A549 (cell line): ENCODE data around the gene TULP1. TPM values are rescaled to one million over a fixed set of nuclear protein-coding genes. Genes with fewer than 3 reads are reported as not detected.

ENCODE experiments used
- ATAC-seq, 2 experiments: fragments of 200-7000 bp in 1 of 2; fragments of >200 bp in 1 of 2; cut with Nextera tagmentation in 1 of 2; cut with Tn5 transposase in 1 of 2; 3 replicates each; pipeline versions ENCODE4 v1.8.0 to v1.9.1; 2018 to 2020; ENCODE audit warnings: mild to moderate bottlenecking in 1 of 2, moderate library complexity in 1 of 2
- CTCF ChIA-PET: fragments of 300-600 bp; sonication (Branson Sonifier 250); formaldehyde crosslinking; extraction: SDS; loops from one replicate; lab custom pipeline; 2021; ENCODE audit warnings: antibody characterized with exemption, inconsistent platforms; lab: Yijun Ruan, JAX
- POLR2A ChIA-PET: fragments of 350-600 bp; formaldehyde crosslinking; extraction: SDS; loops from one replicate; lab custom pipeline; 2021; ENCODE audit warnings: antibody characterized with exemption, inconsistent platforms; lab: Yijun Ruan, JAX
- DNase-seq, 2 experiments: peaks; one replicate each; pipeline versions ENCODE4 v3.0.0 to v3.0.0-alpha.2; 2011 to 2016; ENCODE audit warnings: low read depth in 1 of 2, low spot score in 1 of 2
- FAIRE-seq: peaks from 2 replicates; lab custom pipeline; 2011; peaks lifted over from hg19 to GRCh38; lab: Jason Lieb, UNC
- H3K27ac ChIP-seq, 2 experiments: fragments of >200 bp; sonication (Bioruptor Twin); formaldehyde crosslinking; 3 replicates each; pipeline ENCODE4 v1.5.1; 2016 to 2017
- H3K4me1 ChIP-seq: fragments of >200 bp; sonication (Bioruptor Twin); formaldehyde crosslinking; 3 replicates; pipeline ENCODE4 v1.6.1; 2016
- H3K4me2 ChIP-seq: fragments of >200 bp; sonication (Bioruptor Twin); formaldehyde crosslinking; 3 replicates; pipeline ENCODE4 v1.6.1; 2016
- H3K4me3 ChIP-seq: fragments of >200 bp; sonication (Bioruptor Twin); formaldehyde crosslinking; 3 replicates; pipeline ENCODE4 v1.5.1; 2016
- H3K9me3 ChIP-seq: fragments of >200 bp; sonication (Bioruptor Twin); formaldehyde crosslinking; 3 replicates; pipeline ENCODE4 v1.6.1; 2016
- BCL3 ChIP-seq: fragments of >200 bp; sonication (Bioruptor Twin); formaldehyde crosslinking; IDR thresholded peaks from 3 replicates; pipeline ENCODE4 v1.6.1; 2016
- EHMT2 ChIP-seq: fragments of 200-600 bp; sonication (generic); IDR thresholded peaks from 2 replicates; pipeline ENCODE4 v1.6.1; 2016; ENCODE audit warnings: antibody characterized with exemption, low read depth, mild to moderate bottlenecking, moderate library complexity
- FOSB ChIP-seq: fragments of 250-450 bp; sonication (Bioruptor Pico); IDR thresholded peaks from 2 replicates; pipeline ENCODE4 v1.5.0; 2020; ENCODE audit warnings: mild to moderate bottlenecking, moderate library complexity
- GATA3 ChIP-seq: IDR thresholded peaks from 2 replicates; pipeline ENCODE4 v1.6.1; 2012; ENCODE audit warnings: borderline replicate concordance
- HEYL ChIP-seq: fragments of 250-450 bp; sonication (Bioruptor Pico); IDR thresholded peaks from 2 replicates; pipeline ENCODE4 v1.8.0; 2021; ENCODE audit warnings: mild to moderate bottlenecking, moderate library complexity
- NR3C1 ChIP-seq: fragments of >200 bp; sonication (Bioruptor Twin); formaldehyde crosslinking; IDR thresholded peaks from 3 replicates; pipeline ENCODE4 v1.6.1; 2017
- RAD21 ChIP-seq, 2 experiments: fragments of >200 bp in 1 of 2; sonication (Bioruptor Twin) in 1 of 2; formaldehyde crosslinking in 1 of 2; IDR thresholded peaks in 1 of 2; conservative IDR thresholded peaks in 1 of 2; 2 replicates in 1 of 2; 3 replicates in 1 of 2; pipeline ENCODE4 v1.6.1; 2012 to 2018; ENCODE audit warnings: inconsistent platforms in 1 of 2
- REST ChIP-seq: fragments of 200-600 bp; sonication (generic); IDR thresholded peaks from 2 replicates; pipeline ENCODE4 v1.6.1; 2016; ENCODE audit warnings: antibody characterized with exemption, mild to moderate bottlenecking, moderate library complexity
- RFX5 ChIP-seq: fragments of 450-650 bp; IDR thresholded peaks from 2 replicates; pipeline ENCODE4 v1.7.1; 2014; ENCODE audit warnings: antibody characterized with exemption, mild to moderate bottlenecking, moderate library complexity
- SMC3 ChIP-seq: fragments of >200 bp; sonication (Bioruptor Twin); formaldehyde crosslinking; IDR thresholded peaks from 3 replicates; pipeline ENCODE4 v1.6.1; 2018; ENCODE audit warnings: inconsistent platforms
- SREBF2 ChIP-seq: fragments of 450-650 bp; IDR thresholded peaks from 2 replicates; pipeline ENCODE4 v1.6.1; 2014; ENCODE audit warnings: mild to moderate bottlenecking, moderate library complexity
- USF2 ChIP-seq: fragments of 450-650 bp; IDR thresholded peaks from 2 replicates; pipeline ENCODE4 v1.6.1; 2014; ENCODE audit warnings: antibody characterized with exemption
- ZFP36 ChIP-seq: fragments of 450-650 bp; IDR thresholded peaks from 2 replicates; pipeline ENCODE4 v1.6.1; 2014; ENCODE audit warnings: borderline replicate concordance; ENCODE audit not compliant: partially characterized antibody
- WGBS: methylation state at CpG from one replicate; pipeline ENCODE4 v1.1.6; 2017; ENCODE audit errors: missing lambda C conversion rate; 5-methylcytosine and 5-hydroxymethylcytosine counted together
- polyA plus RNA-seq, 4 experiments: library from polyadenylated mRNA; depleted of rRNA in 3 of 4; stranded (reverse); fragments of >200 nt; fragmentation: RNase III in 1 of 4; extraction: RNeasy Plus Mini Kit Qiagen cat#74134 plus additional on column Dnase treatment in 1 of 4; gene quantifications; 2 replicates in 3 of 4; 3 replicates in 1 of 4; pipeline ENCODE4 v1.2.3, GENCODE V29; 2011 to 2017
- small RNA-seq, 6 experiments: library from RNA; depleted of rRNA; stranded (forward); fragments of <200 nt; gene quantifications; one replicate each; pipeline ENCODE3, GENCODE V24; 2012
- TF ChIP-seq, protein P1 (sequence below): fragments of >200 bp; sonication (Bioruptor Twin); formaldehyde crosslinking; IDR thresholded peaks from 3 replicates; pipeline ENCODE4 v1.5.1; 2016

Gene TULP1
- polyA plus RNA-seq, 2 of the 4 experiments (the other 2 are of a cell fraction), result not detected

- no peaks in the 10 kb centered on the region for H3K9me3 ChIP-seq
- peaks cover 5% of the 10 kb centered on the region; the same call in 2 of the 3 replicates for H3K4me1 ChIP-seq
- peak; percentile 88 for ATAC-seq
- TF ChIP-seq, protein P1, sequence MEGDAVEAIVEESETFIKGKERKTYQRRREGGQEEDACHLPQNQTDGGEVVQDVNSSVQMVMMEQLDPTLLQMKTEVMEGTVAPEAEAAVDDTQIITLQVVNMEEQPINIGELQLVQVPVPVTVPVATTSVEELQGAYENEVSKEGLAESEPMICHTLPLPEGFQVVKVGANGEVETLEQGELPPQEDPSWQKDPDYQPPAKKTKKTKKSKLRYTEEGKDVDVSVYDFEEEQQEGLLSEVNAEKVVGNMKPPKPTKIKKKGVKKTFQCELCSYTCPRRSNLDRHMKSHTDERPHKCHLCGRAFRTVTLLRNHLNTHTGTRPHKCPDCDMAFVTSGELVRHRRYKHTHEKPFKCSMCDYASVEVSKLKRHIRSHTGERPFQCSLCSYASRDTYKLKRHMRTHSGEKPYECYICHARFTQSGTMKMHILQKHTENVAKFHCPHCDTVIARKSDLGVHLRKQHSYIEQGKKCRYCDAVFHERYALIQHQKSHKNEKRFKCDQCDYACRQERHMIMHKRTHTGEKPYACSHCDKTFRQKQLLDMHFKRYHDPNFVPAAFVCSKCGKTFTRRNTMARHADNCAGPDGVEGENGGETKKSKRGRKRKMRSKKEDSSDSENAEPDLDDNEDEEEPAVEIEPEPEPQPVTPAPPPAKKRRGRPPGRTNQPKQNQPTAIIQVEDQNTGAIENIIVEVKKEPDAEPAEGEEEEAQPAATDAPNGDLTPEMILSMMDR, result peak; percentile 66
- TF ChIP-seq GATA3, result no peak
- peak; percentile 82 for TF ChIP-seq SMC3
- TF ChIP-seq RAD21 (conservative IDR thresholded peaks at IDR 0.05 in 1 of 2, IDR thresholded peaks at IDR 0.05 in 1 of 2), result peak; percentile 83 to 85
- TF ChIP-seq BCL3, result no peak
- no peak overlapping the region for H3K4me2 ChIP-seq
- CTCF ChIA-PET, result interaction anchor here (0.6 to 8.0 kb wide), 32 partner anchors 8 to 160 kb away, joined by 3 to 140 read pairs (median 4); partner anchors contain the start of genes PPARD and RPL10A
- POLR2A ChIA-PET, result interaction anchor here (1.3 kb wide), 1 partner anchor 107 kb away, joined by 8 read pairs; the partner anchor contains the start of gene PPARD
- no peak overlapping the region for H3K27ac ChIP-seq
- no peak overlapping the region for H3K4me3 ChIP-seq
- DNase-seq, result peak; percentile 60 to 79
- WGBS, result 14% methylated on average over 14 of the region's 14 CpGs
- no peak for FAIRE-seq
Observed at GRCh38 chr6:35449287-35449881, 63.3 kb downstream of the TULP1 start.

- DNase-seq, result no peak
- no peak for ATAC-seq
- 55% methylated on average over 7 of the region's 7 CpGs for WGBS
- Histone ChIP-seq H3K27ac (no peak overlapping the region), H3K4me3 (no peak overlapping the region), H3K9me3 (no peaks in the 10 kb centered on the region), H3K4me2 (no peak overlapping the region), H3K4me1 (peaks cover 5% of the 10 kb centered on the region; the same call in 2 of the 3 replicates)
- FAIRE-seq, result no peak
- CTCF ChIA-PET, result interaction anchor here (1.2 to 8.0 kb wide), 13 partner anchors 13 to 155 kb away, joined by 3 to 140 read pairs (median 8); partner anchors contain the start of genes PPARD and RPL10A
- TF ChIP-seq REST, result no peak
- no peak for TF ChIP-seq GATA3
- TF ChIP-seq ZFP36, result no peak
- TF ChIP-seq HEYL (CRISPR knock-in tag), result no peak
- TF ChIP-seq SREBF2, result no peak
- TF ChIP-seq FOSB, result no peak
- TF ChIP-seq USF2, result no peak
- no peak for TF ChIP-seq NR3C1
- TF ChIP-seq EHMT2, result no peak
- no peak for TF ChIP-seq RFX5
- POLR2A ChIA-PET, result interaction anchor here (0.9 kb wide), 1 partner anchor 105 kb away, joined by 4 read pairs; no protein-coding TSS in a partner anchor
Observed at GRCh38 chr6:35448191-35448590, 64.5 kb downstream of the TULP1 start.

Small RNA genes lying within 50 kb of the gene (small RNA-seq; reads per million reads assigned to genes)
- gene MIR7111, result 0 to 1.8 (median 0) reads per million in 6 experiments

Other genes with a start within 250 kb of the TULP1 start
- 0.05 and 0.13 TPM in 2 replicates for gene DEF6, start 215.1 kb downstream of the TULP1 start, polyA plus RNA-seq (2011; rRNA removed)
- 0.05 to 0.08 TPM (median 0.07 TPM) in 3 replicates for gene DEF6, start 215.1 kb downstream of the TULP1 start, polyA plus RNA-seq (2017; fragmentation: RNase III; extraction: RNeasy Plus Mini Kit Qiagen cat#74134 plus additional on column Dnase treatment)
- 3.8 and 4.1 TPM in 2 replicates for gene PPARD, start 170.3 kb downstream of the TULP1 start, polyA plus RNA-seq (2011; rRNA removed)
- 5.1 to 5.9 TPM (median 5.4 TPM) in 3 replicates for gene PPARD, start 170.3 kb downstream of the TULP1 start, polyA plus RNA-seq (2017; fragmentation: RNase III; extraction: RNeasy Plus Mini Kit Qiagen cat#74134 plus additional on column Dnase treatment)
- 3.5 and 3.7 TPM in 2 replicates for gene FANCE, start 60.6 kb downstream of the TULP1 start, polyA plus RNA-seq (2011; rRNA removed)
- 3.1 to 3.7 TPM (median 3.3 TPM) in 3 replicates for gene FANCE, start 60.6 kb downstream of the TULP1 start, polyA plus RNA-seq (2017; fragmentation: RNase III; extraction: RNeasy Plus Mini Kit Qiagen cat#74134 plus additional on column Dnase treatment)
- gene RPL10A, start 44.5 kb downstream of the TULP1 start, polyA plus RNA-seq (2011; rRNA removed), result 1,645 and 1,707 TPM in 2 replicates
- 1,150 to 1,165 TPM (median 1,153 TPM) in 3 replicates for gene RPL10A, start 44.5 kb downstream of the TULP1 start, polyA plus RNA-seq (2017; fragmentation: RNase III; extraction: RNeasy Plus Mini Kit Qiagen cat#74134 plus additional on column Dnase treatment)
- 2.1 and 2.6 TPM in 2 replicates for gene TEAD3, start 15.8 kb downstream of the TULP1 start, polyA plus RNA-seq (2011; rRNA removed)
- 3.0 to 4.5 TPM (median 4.2 TPM) in 3 replicates for gene TEAD3, start 15.8 kb downstream of the TULP1 start, polyA plus RNA-seq (2017; fragmentation: RNase III; extraction: RNeasy Plus Mini Kit Qiagen cat#74134 plus additional on column Dnase treatment)
- 10.9 and 11.7 TPM in 2 replicates for gene FKBP5, start 176.0 kb upstream of the TULP1 start, polyA plus RNA-seq (2011; rRNA removed)
- 7.7 to 9.5 TPM (median 8.4 TPM) in 3 replicates for gene FKBP5, start 176.0 kb upstream of the TULP1 start, polyA plus RNA-seq (2017; fragmentation: RNase III; extraction: RNeasy Plus Mini Kit Qiagen cat#74134 plus additional on column Dnase treatment)
- gene ARMC12, start 224.1 kb upstream of the TULP1 start, polyA plus RNA-seq (2011; rRNA removed), result 0.88 and 0.94 TPM in 2 replicates
- gene ARMC12, start 224.1 kb upstream of the TULP1 start, polyA plus RNA-seq (2017; fragmentation: RNase III; extraction: RNeasy Plus Mini Kit Qiagen cat#74134 plus additional on column Dnase treatment), result 0.26 to 0.44 TPM (median 0.28 TPM) in 3 replicates